ENCODE data around the gene RNF212.

Gene RNF212

GRCh38 chr4:1056671-1057402, 56.5 kb downstream of the RNF212 start:
- ATAC-seq = no peak
- TF ChIP-seq ESRRG (CRISPR knock-in tag; IDR thresholded peaks at IDR 0.05) = no peak
- no peak for TF ChIP-seq ISL1 (CRISPR knock-in tag; IDR thresholded peaks at IDR 0.05)
- no peak for TF ChIP-seq CSRNP3 (CRISPR knock-in tag; IDR thresholded peaks at IDR 0.05)
- TF ChIP-seq GLIS3 (CRISPR knock-in tag; IDR thresholded peaks at IDR 0.05) = no peak
- TF ChIP-seq, protein P1, sequence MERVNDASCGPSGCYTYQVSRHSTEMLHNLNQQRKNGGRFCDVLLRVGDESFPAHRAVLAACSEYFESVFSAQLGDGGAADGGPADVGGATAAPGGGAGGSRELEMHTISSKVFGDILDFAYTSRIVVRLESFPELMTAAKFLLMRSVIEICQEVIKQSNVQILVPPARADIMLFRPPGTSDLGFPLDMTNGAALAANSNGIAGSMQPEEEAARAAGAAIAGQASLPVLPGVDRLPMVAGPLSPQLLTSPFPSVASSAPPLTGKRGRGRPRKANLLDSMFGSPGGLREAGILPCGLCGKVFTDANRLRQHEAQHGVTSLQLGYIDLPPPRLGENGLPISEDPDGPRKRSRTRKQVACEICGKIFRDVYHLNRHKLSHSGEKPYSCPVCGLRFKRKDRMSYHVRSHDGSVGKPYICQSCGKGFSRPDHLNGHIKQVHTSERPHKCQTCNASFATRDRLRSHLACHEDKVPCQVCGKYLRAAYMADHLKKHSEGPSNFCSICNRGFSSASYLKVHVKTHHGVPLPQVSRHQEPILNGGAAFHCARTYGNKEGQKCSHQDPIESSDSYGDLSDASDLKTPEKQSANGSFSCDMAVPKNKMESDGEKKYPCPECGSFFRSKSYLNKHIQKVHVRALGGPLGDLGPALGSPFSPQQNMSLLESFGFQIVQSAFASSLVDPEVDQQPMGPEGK (CRISPR knock-in tag; IDR thresholded peaks at IDR 0.05; ENCODE audit: borderline replicate concordance) = no peak
- no peak for TF ChIP-seq ZFP3 (CRISPR knock-in tag; IDR thresholded peaks at IDR 0.05)
- TF ChIP-seq PPARA (CRISPR knock-in tag; IDR thresholded peaks at IDR 0.05; ENCODE audit: borderline replicate concordance) = no peak
- TF ChIP-seq TOX (CRISPR knock-in tag; IDR thresholded peaks at IDR 0.05; ENCODE audit: borderline replicate concordance) = no peak
- no peak for TF ChIP-seq CREB5 (CRISPR knock-in tag; IDR thresholded peaks at IDR 0.05; ENCODE audit: low read depth)
- no peak for TF ChIP-seq ARNTL (CRISPR knock-in tag; IDR thresholded peaks at IDR 0.05; ENCODE audit: borderline replicate concordance, low read depth)
- TF ChIP-seq, protein P2, sequence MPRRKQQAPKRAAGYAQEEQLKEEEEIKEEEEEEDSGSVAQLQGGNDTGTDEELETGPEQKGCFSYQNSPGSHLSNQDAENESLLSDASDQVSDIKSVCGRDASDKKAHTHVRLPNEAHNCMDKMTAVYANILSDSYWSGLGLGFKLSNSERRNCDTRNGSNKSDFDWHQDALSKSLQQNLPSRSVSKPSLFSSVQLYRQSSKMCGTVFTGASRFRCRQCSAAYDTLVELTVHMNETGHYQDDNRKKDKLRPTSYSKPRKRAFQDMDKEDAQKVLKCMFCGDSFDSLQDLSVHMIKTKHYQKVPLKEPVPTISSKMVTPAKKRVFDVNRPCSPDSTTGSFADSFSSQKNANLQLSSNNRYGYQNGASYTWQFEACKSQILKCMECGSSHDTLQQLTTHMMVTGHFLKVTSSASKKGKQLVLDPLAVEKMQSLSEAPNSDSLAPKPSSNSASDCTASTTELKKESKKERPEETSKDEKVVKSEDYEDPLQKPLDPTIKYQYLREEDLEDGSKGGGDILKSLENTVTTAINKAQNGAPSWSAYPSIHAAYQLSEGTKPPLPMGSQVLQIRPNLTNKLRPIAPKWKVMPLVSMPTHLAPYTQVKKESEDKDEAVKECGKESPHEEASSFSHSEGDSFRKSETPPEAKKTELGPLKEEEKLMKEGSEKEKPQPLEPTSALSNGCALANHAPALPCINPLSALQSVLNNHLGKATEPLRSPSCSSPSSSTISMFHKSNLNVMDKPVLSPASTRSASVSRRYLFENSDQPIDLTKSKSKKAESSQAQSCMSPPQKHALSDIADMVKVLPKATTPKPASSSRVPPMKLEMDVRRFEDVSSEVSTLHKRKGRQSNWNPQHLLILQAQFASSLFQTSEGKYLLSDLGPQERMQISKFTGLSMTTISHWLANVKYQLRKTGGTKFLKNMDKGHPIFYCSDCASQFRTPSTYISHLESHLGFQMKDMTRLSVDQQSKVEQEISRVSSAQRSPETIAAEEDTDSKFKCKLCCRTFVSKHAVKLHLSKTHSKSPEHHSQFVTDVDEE (CRISPR knock-in tag; IDR thresholded peaks at IDR 0.05) = no peak
- TF ChIP-seq OSR1 (CRISPR knock-in tag; IDR thresholded peaks at IDR 0.05) = no peak
- no peak for TF ChIP-seq TCF4 (CRISPR knock-in tag; IDR thresholded peaks at IDR 0.05; ENCODE audit: borderline replicate concordance)

GRCh38 chr4:1055721-1056590, 57.4 kb downstream of the RNF212 start:
- ATAC-seq = peak; percentile 54
- TF ChIP-seq ZNF8 (CRISPR knock-in tag; IDR thresholded peaks at IDR 0.05) (no peak), ZFP3 (CRISPR knock-in tag; IDR thresholded peaks at IDR 0.05) (no peak), CSRNP3 (CRISPR knock-in tag; IDR thresholded peaks at IDR 0.05) (no peak), SNAI2 (CRISPR knock-in tag; IDR thresholded peaks at IDR 0.05) (no peak), ZC3H10 (CRISPR knock-in tag; IDR thresholded peaks at IDR 0.05) (no peak), POU6F1 (CRISPR knock-in tag; IDR thresholded peaks at IDR 0.05; ENCODE audit: borderline replicate concordance, low read depth) (no peak), ESRRG (CRISPR knock-in tag; IDR thresholded peaks at IDR 0.05) (no peak), TOX (CRISPR knock-in tag; IDR thresholded peaks at IDR 0.05; ENCODE audit: borderline replicate concordance) (no peak), RARB (CRISPR knock-in tag; IDR thresholded peaks at IDR 0.05) (no peak), ZNF565 (CRISPR knock-in tag; conservative IDR thresholded peaks at IDR 0.05; ENCODE audit: low read depth) (no peak), ARNTL (CRISPR knock-in tag; IDR thresholded peaks at IDR 0.05; ENCODE audit: borderline replicate concordance, low read depth) (no peak), CSDC2 (CRISPR knock-in tag; IDR thresholded peaks at IDR 0.05) (no peak), ZFP30 (CRISPR knock-in tag; IDR thresholded peaks at IDR 0.05) (no peak)
- TF ChIP-seq, protein P1 (CRISPR knock-in tag; IDR thresholded peaks at IDR 0.05; ENCODE audit: borderline replicate concordance) = no peak
- TF ChIP-seq, protein P2 (CRISPR knock-in tag; IDR thresholded peaks at IDR 0.05) = no peak
